Subcutaneous adipose tissue (tissue), 4 donors: ENCODE measurements around the gene HTRA1. TPM values are rescaled to one million over a fixed set of nuclear protein-coding genes. Genes with fewer than 3 reads are reported as not detected.

Experiments
- CTCF ChIP-seq: fragments of 450-650 bp; IDR thresholded peaks from one replicate; pipeline ENCODE4 v1.5.1; 2016; ENCODE audit warnings: low read depth, mild to moderate bottlenecking, control low read depth, antibody characterized with exemption, moderate library complexity
- total RNA-seq, 4 donors: library from RNA; depleted of rRNA; stranded (reverse); fragments of >200 nt; gene quantifications; one replicate each; pipeline ENCODE4 v1.1.0, GENCODE V29; 2016

HTRA1 gene
- total RNA-seq, 4 donors from 2014 or later = 135 to 402 (median 304) TPM

- TF ChIP-seq CTCF = no peak
Observed at GRCh38 chr10:122490786-122491680, 29.7 kb downstream of the HTRA1 start.

GRCh38 chr10:122492006-122492405 is 30.7 kb downstream of the HTRA1 start:
- no peak for TF ChIP-seq CTCF

- no peak for TF ChIP-seq CTCF
Observed at GRCh38 chr10:122492999-122493481, 31.7 kb downstream of the HTRA1 start.

- no peak for TF ChIP-seq CTCF
Observed at GRCh38 chr10:122493761-122494160, 32.4 kb downstream of the HTRA1 start.

- TF ChIP-seq CTCF = no peak
Observed at GRCh38 chr10:122494173-122494820, 32.9 kb downstream of the HTRA1 start.

- no peak for TF ChIP-seq CTCF
Observed at GRCh38 chr10:122494833-122495232, 33.5 kb downstream of the HTRA1 start.
